GM20000 (cell line): ENCODE results near the gene SMAD5.

ENCODE experiments used
- DNase-seq: peaks from one replicate; pipeline ENCODE4 v3.0.0; 2012; ENCODE audit warnings: low spot score
- TF ChIP-seq, protein P1 (sequence below): IDR thresholded peaks from 2 replicates; pipeline ENCODE4 v1.5.1; 2012; ENCODE audit warnings: mild to moderate bottlenecking, control low read depth; ENCODE audit errors: extremely low read depth, missing control alignments

SMAD5 gene

DNA sequence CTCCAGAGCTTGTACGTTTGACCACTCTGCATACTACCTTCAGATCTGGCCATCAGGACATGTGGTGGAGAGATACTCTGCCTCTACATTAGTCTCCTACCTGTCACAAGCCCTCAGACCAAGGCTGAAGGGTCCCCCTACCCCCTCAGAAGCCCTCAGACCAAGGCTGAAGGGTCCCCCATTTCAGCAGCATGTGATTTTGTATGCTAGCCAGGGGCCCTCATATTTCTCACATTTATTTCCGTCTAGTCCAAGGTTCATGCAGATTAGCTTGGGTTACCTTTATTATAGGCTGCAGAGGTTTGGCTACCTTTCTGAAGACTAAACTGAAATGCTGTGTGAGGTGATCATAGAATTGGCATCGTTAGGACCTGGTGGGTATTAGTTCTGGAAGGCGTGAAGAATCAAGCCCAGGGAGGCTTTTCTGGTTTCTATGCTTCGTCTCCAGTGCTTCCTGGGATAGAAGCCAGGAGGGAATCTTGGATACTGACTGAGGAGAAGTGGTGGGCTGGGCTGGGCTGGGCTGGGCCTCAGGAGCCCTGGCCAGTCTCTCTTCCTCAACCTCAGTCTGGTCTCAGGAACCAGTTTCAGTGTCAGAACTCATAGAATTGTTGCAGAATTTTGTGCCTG, 57.6 kb downstream of the SMAD5 start:
- no peak for DNase-seq
- TF ChIP-seq, protein P1, sequence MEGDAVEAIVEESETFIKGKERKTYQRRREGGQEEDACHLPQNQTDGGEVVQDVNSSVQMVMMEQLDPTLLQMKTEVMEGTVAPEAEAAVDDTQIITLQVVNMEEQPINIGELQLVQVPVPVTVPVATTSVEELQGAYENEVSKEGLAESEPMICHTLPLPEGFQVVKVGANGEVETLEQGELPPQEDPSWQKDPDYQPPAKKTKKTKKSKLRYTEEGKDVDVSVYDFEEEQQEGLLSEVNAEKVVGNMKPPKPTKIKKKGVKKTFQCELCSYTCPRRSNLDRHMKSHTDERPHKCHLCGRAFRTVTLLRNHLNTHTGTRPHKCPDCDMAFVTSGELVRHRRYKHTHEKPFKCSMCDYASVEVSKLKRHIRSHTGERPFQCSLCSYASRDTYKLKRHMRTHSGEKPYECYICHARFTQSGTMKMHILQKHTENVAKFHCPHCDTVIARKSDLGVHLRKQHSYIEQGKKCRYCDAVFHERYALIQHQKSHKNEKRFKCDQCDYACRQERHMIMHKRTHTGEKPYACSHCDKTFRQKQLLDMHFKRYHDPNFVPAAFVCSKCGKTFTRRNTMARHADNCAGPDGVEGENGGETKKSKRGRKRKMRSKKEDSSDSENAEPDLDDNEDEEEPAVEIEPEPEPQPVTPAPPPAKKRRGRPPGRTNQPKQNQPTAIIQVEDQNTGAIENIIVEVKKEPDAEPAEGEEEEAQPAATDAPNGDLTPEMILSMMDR: no peak

DNA sequence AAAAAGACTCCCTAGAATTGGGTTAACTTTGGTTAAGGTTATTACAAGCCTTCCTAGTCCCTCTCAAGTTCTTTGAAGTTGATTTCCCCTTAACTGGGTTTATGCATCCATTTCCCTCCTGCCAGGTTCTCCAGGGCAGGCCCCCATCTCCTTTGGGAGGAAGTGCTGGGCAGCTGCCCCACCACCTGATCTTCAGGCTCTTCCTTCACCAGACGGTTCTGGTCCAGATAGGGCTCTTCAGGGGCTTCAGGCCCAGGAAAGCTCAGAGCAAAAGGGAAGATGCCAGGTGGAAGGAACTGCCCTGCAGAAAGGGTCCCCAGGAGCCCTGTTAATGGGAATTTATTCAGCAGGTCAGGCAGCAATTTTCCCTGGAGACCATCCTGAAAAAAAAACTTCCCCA, 58.3 kb downstream of the SMAD5 start:
- DNase-seq: no peak
- TF ChIP-seq, protein P1: no peak

DNA sequence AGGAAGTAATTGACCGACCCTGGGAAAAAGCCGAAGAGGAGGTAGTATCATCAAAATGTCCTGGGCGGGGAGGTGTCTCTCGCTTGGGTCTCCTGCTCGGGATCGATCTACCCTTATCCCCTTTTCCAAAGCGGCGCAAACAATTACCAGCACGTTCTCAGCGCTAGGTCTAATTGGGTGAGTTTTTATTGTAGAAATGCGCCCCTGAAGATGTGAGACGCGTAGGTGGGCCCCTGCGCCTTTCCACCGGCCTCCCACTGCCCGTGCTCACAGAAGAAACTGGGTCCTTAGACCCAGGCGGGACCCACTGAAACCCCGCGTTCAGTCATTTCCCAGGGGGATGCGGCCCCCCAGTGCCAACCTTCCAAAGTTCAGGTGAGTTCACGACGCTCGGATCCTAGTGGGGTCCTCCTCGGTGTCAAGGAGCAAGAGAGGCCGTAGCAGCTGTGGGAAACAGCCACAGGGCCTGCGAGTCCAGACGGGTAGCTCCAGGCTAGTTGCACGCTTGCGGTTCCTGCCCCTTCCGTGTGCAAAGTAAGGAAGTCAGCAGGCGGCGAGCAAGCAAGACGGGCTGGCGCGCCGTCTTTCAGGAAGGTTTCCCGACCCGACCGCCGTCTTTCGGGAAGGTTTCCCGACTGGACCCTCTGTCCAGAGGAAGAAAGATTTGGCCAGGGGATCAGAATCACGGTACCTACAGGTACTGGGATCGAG, 58.8 kb downstream of the SMAD5 start:
- no peak for DNase-seq
- TF ChIP-seq, protein P1: no peak

- TF ChIP-seq, protein P1: no peak
Measured at GRCh38 chr5:136192015-136192525, 59.4 kb downstream of the SMAD5 start.

GRCh38 chr5:136192526-136193321, 60.1 kb downstream of the SMAD5 start, which contains the start of gene SMIM32:
TSS of gene SMIM32 (minus strand) at chr5:136193162. CDS start at chr5:136192524, 638 bp downstream.
- TF ChIP-seq, protein P1: no peak
- no peak for DNase-seq

More at GRCh38 chr5:136192015-136192525, 59.4 kb downstream of the SMAD5 start:
- no peak for DNase-seq

- TF ChIP-seq, protein P1: no peak
- no peak for DNase-seq
Measured at GRCh38 chr5:136193322-136193935, 60.8 kb downstream of the SMAD5 start.

DNA sequence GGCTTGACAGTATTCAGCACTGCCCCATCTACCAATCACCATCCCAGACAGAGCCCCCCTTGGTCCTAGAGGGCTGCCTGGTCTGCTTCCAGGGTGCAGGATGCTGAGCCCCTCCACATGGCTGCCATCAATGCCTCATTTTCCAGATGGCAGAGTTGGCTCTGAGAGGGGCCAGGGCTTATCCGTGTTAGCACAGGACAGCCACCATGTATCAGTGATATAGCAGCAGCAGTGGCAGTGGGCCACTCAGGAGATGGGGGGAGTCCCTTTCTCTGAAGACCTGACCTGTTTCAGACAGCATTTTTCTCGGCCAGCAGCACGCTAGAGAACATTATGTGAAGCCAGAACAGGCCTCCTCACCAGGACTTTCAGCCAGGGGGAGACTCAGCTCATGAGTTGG, 61.9 kb downstream of the SMAD5 start:
- DNase-seq: no peak
- TF ChIP-seq, protein P1: no peak
